ENCODE results near the gene ABCG4.

ABCG4 gene

GRCh38 chr11:119209186-119209585 is 60.3 kb downstream of the ABCG4 start:
- no peak for DNase-seq

- DNase-seq: no peak
Observed at GRCh38 chr11:119210050-119210449, 61.2 kb downstream of the ABCG4 start.

All from EL (cell line).